RPMI7951 (cell line): ENCODE data around the gene PLEKHA4. TPM values are rescaled to one million over a fixed set of nuclear protein-coding genes. Genes with fewer than 3 reads are reported as not detected.
"Not testable (repeated sequence)": the region's sequence is repeated elsewhere in the genome, so short reads cannot be mapped to it uniquely, and the experiment has no call there.

Experiments used
- DNase-seq: peaks from one replicate; pipeline ENCODE4 v3.0.0-alpha.2; 2012; ENCODE audit warnings: low read depth
- total RNA-seq: library from RNA; depleted of rRNA; stranded (reverse); fragments of >200 nt; shearing (Covaris generic); gene quantifications from 2 replicates; pipeline ENCODE4 v1.2.3, GENCODE V29; 2014; rRNA removed

The PLEKHA4 gene
- 1.8 and 4.4 TPM in 2 replicates for total RNA-seq

GRCh38 chr19:48868114-48868886, at the start of gene PLEKHA4:
Gene PLEKHA4 (minus strand): TSS chr19:48868617. CDS start chr19:48867620, 997 bp downstream.
- peak; percentile 65 for DNase-seq

DNA sequence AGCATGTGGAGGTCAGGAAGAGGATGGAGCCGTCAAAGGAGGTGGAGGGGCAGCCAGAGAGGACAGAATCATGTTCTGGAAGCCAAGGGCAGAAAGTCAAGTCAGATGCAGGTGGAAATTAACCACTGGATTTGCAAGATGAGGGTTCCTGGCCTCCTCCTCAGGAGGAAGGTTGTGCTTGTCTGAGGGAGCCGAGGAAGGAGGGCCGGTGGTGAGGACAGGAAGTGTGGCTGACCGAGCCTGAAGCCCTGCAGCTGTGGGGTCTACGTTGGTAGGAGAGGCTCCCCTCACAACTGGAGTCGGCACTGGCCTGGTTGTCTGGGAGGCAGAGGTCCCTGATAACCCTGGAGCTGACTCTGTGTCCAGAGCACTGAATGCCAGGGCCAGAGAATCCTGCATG, 49.7 kb upstream of the PLEKHA4 start:
- no peak for DNase-seq

DNA sequence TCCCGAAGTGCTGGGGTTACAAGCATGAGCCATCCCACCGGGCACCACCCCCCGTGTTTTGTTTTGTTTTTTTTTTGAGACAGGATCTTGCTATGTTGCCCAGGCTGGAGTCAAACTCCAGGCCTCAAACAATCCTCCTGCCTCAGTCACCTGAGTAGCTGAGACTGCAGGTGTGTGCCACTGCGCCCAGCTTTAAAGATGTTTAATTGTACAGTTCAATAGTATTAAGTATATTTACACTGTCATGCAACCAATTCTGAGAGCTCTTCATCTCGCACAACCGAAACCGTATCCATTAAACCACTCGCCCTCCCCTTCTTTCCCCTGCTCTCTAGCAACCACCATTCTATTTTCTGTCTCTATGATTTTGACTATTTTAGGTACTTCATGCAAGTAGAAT, 47.3 kb upstream of the PLEKHA4 start:
- no peak for DNase-seq

DNA sequence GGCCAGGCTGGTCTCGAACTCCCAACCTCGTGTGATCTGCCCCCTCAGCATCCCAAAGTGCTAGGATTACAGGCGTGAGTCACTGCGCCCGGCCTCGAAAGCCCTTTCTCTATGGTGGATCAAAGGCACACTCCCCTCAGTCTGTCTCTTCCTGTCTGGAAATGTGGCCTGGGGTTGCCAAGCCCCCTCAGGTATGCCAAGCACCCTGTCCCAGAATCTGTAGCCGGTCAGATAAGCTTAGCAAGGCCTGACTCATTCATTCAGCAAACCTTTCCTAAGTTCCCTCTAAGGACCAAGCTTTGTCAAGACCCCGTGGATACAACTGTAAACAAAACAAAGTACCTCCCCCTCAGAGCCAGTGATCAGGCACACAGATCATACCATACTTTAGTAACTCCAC, 45.8 kb upstream of the PLEKHA4 start:
- DNase-seq: no peak

GRCh38 chr19:48913114-48913889, 44.9 kb upstream of the PLEKHA4 start:
- no peak for DNase-seq

- DNase-seq: no peak
Observed at GRCh38 chr19:48910803-48911202, 42.4 kb upstream of the PLEKHA4 start.

- DNase-seq: not testable (repeated sequence)
Observed at GRCh38 chr19:48909424-48910077, 41.1 kb upstream of the PLEKHA4 start.

GRCh38 chr19:48907671-48908070, 39.3 kb upstream of the PLEKHA4 start:
- DNase-seq: no peak

GRCh38 chr19:48906324-48906723, 37.9 kb upstream of the PLEKHA4 start:
- DNase-seq: no peak

- no peak for DNase-seq
Observed at GRCh38 chr19:48905664-48906063, 37.2 kb upstream of the PLEKHA4 start.

- DNase-seq: not testable (repeated sequence)
Observed at GRCh38 chr19:48903788-48904187, 35.4 kb upstream of the PLEKHA4 start.

DNA sequence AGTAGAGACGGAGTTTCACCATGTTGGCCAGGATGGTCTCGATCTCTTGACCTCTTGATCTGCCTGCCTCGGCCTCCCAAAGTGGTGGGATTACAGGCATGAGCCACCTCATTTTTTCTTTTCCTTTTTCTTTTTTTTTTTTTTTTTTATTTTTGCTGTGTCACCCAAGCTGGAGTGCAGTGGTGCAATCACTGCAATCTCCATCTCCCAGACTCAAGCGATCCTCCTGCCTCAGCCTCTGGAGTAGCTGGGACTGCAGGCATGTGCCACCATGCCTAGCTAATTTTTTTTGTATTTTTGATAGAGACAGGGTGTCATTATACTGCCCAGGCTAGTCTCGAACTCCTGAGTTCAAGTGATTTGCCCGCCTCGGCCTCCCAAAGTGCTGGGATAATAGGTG, 33.9 kb upstream of the PLEKHA4 start:
- DNase-seq: not testable (repeated sequence)

GRCh38 chr19:48900477-48901406, 32.3 kb upstream of the PLEKHA4 start:
- DNase-seq: peak; percentile 48

DNA sequence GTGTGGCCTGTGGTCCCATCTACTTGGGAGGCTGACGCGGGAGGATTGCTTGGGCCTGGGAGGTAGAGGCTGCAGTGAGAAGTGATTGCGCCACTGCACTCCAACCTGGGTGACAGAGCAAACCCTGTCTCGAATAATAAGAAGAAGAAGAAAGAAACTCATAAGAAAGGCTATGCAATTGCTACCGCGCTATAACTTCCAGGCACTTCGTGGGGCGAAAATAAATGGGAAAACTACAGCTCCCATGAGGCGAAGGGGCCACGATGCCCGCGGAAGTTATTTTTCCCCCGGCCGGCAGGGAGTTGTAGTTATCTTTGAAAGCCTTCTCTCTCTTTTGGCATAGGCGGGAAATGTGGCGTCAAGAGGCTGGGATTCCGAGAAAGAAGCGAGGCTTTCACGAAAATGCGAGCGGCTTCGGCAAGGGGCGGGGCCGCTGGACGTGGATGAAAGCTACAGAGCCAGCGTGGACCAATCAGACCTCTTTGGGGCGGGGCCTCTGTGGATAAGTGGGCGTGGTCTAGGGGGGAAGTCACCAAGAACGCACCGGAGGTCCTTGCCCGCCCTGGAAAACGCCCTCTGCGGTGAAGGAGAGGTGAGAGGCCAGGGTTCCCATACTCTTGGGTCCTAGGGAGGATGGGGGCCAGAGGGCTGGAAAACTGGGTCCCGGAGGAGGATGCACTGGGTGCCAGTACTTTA, 31.5 kb upstream of the PLEKHA4 start, which contains the start of gene NUCB1:
NUCB1 (plus strand) TSS at position 532 of the 696 bp plus-strand sequence. CDS start 485 bp downstream, outside the sequence.
- peak; percentile 99 for DNase-seq

GRCh38 chr19:48899386-48899749, 31.0 kb upstream of the PLEKHA4 start:
- not testable (repeated sequence) for DNase-seq

- no peak for DNase-seq
Observed at GRCh38 chr19:48897181-48897580, 28.8 kb upstream of the PLEKHA4 start.

- DNase-seq: peak; percentile 42
Observed at GRCh38 chr19:48896191-48896720, 27.8 kb upstream of the PLEKHA4 start.

- DNase-seq: no peak
Observed at GRCh38 chr19:48895226-48895625, 26.8 kb upstream of the PLEKHA4 start.

DNA sequence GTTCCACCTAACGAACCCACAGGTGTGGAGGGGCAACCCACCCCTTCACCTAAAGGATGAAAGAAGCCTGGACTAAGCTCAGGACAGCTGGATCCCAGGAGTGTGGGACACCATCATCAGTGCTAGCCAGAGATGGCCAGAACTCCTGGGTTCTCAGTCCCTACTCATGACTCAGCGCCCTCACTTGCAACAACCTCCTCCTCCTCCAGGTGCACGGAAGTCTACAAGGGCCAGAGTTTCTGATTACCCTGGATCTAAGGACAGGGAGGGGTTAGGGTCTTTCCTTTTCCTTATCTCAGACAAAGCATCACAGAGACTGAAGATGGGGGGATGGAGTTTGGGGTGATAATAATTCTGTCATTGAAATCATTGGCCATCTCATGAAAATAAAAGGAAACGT, 22.1 kb upstream of the PLEKHA4 start:
- DNase-seq: no peak

- not testable (repeated sequence) for DNase-seq
Observed at GRCh38 chr19:48889496-48889895, 21.1 kb upstream of the PLEKHA4 start.
